ENCODE results near the gene FANCM. TPM values are rescaled to one million over a fixed set of nuclear protein-coding genes. Genes with fewer than 3 reads are reported as not detected.
A peak's percentile ranks its signal among the peaks of the same experiment; 100 is the strongest.

Gene FANCM, protein sequence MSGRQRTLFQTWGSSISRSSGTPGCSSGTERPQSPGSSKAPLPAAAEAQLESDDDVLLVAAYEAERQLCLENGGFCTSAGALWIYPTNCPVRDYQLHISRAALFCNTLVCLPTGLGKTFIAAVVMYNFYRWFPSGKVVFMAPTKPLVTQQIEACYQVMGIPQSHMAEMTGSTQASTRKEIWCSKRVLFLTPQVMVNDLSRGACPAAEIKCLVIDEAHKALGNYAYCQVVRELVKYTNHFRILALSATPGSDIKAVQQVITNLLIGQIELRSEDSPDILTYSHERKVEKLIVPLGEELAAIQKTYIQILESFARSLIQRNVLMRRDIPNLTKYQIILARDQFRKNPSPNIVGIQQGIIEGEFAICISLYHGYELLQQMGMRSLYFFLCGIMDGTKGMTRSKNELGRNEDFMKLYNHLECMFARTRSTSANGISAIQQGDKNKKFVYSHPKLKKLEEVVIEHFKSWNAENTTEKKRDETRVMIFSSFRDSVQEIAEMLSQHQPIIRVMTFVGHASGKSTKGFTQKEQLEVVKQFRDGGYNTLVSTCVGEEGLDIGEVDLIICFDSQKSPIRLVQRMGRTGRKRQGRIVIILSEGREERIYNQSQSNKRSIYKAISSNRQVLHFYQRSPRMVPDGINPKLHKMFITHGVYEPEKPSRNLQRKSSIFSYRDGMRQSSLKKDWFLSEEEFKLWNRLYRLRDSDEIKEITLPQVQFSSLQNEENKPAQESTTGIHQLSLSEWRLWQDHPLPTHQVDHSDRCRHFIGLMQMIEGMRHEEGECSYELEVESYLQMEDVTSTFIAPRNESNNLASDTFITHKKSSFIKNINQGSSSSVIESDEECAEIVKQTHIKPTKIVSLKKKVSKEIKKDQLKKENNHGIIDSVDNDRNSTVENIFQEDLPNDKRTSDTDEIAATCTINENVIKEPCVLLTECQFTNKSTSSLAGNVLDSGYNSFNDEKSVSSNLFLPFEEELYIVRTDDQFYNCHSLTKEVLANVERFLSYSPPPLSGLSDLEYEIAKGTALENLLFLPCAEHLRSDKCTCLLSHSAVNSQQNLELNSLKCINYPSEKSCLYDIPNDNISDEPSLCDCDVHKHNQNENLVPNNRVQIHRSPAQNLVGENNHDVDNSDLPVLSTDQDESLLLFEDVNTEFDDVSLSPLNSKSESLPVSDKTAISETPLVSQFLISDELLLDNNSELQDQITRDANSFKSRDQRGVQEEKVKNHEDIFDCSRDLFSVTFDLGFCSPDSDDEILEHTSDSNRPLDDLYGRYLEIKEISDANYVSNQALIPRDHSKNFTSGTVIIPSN (N-terminal part only)
- total RNA-seq (10 to 100 TPM; 16.4 to 25.2 TPM), polyA plus RNA-seq (ENCODE audit: insufficient read depth, low read depth, low replicate concordance) (9.3 TPM)
- long read RNA-seq, donor 1, partial matches to known transcripts: 7 of 7 reads
- long read RNA-seq, donor 1, other reads (novel, unspliced or antisense): 0 of 7 reads
- long read RNA-seq, donor 2, partial matches to known transcripts: 0 of 1 reads
- long read RNA-seq, donor 2, other reads (novel, unspliced or antisense): 0 of 1 reads

- WGBS, 2 donors: 1% methylated on average over 38 to 46 of the region's 48 CpGs
- DNase-seq: peak; percentile 97
- Histone ChIP-seq H3K27me3 (no peaks in the 10 kb centered on the region), H3K4me1 (peaks cover 20% of the 10 kb centered on the region), H3K36me3 (ENCODE audit: low read depth, missing control alignments) (no peaks in the 10 kb centered on the region), H3K9me3 (no peaks in the 10 kb centered on the region), H3K4me3 (peak within 1 kb of the TSS; percentile 86 to 93), H3K27ac (peak within 1 kb of the TSS; percentile 91 to 93)
- intact Hi-C loops (cut with DNase I; ENCODE audit: low total_unique reads): loop anchor here (10.0 kb wide), 2 partner anchors 119 to 171 kb away; partner anchors contain the start of genes KLHL28, MIS18BP1 and TOGARAM1
- no peak for TF ChIP-seq POLR2A (IDR thresholded peaks at IDR 0.05)
These were observed at the start of gene FANCM for GRCh38 chr14:45135659-45136395. TSS of gene FANCM (plus strand) at chr14:45135930. CDS start at chr14:45136032, 102 bp downstream.

GRCh38 chr14:45089813-45090212 lies 45.9 kb upstream of the FANCM start:
- Histone ChIP-seq H3K27me3 (no peaks in the 10 kb centered on the region), H3K4me3 (no peak overlapping the region), H3K9me3 (no peaks in the 10 kb centered on the region), H3K4me1 (no peaks in the 10 kb centered on the region), H3K27ac (no peak overlapping the region), H3K36me3 (ENCODE audit: low read depth, missing control alignments) (no peaks in the 10 kb centered on the region)
- WGBS, 2 donors: 43 to 44% methylated on average over 1 of the region's 1 CpG
- intact Hi-C loops (cut with DNase I; ENCODE audit: low total_unique reads): no loop called here
- no peak for TF ChIP-seq POLR2A (IDR thresholded peaks at IDR 0.05)
- DNase-seq: no peak

- Histone ChIP-seq H3K9me3 (no peaks in the 10 kb centered on the region), H3K27ac (no peak overlapping the region), H3K4me3 (no peak overlapping the region), H3K27me3 (no peaks in the 10 kb centered on the region), H3K4me1 (no peaks in the 10 kb centered on the region), H3K36me3 (ENCODE audit: low read depth, missing control alignments) (no peaks in the 10 kb centered on the region)
- WGBS, 2 donors: 75 to 77% methylated on average over 2 of the region's 2 CpGs
- intact Hi-C loops (cut with DNase I; ENCODE audit: low total_unique reads): no loop called here
- DNase-seq: no peak
- no peak for TF ChIP-seq CTCF (IDR thresholded peaks at IDR 0.05)
These were observed 44.0 kb upstream of the FANCM start for GRCh38 chr14:45091710-45092109.

GRCh38 chr14:45094275-45094674 lies 41.5 kb upstream of the FANCM start:
- no peak overlapping the region for H3K27ac ChIP-seq
- DNase-seq: no peak
- H3K36me3 ChIP-seq (ENCODE audit: low read depth, missing control alignments): no peaks in the 10 kb centered on the region
- intact Hi-C loops (cut with DNase I; ENCODE audit: low total_unique reads): no loop called here
- no peaks in the 10 kb centered on the region for H3K9me3 ChIP-seq
- TF ChIP-seq CTCF (IDR thresholded peaks at IDR 0.05): no peak
- no peak for TF ChIP-seq POLR2A (IDR thresholded peaks at IDR 0.05)
- no peak overlapping the region for H3K4me3 ChIP-seq
- no peaks in the 10 kb centered on the region for H3K4me1 ChIP-seq
- 91 to 95% methylated on average over 2 of the region's 2 CpGs for whole genome bisulfite sequencing, 2 donors
- H3K27me3 ChIP-seq: no peaks in the 10 kb centered on the region

DNA sequence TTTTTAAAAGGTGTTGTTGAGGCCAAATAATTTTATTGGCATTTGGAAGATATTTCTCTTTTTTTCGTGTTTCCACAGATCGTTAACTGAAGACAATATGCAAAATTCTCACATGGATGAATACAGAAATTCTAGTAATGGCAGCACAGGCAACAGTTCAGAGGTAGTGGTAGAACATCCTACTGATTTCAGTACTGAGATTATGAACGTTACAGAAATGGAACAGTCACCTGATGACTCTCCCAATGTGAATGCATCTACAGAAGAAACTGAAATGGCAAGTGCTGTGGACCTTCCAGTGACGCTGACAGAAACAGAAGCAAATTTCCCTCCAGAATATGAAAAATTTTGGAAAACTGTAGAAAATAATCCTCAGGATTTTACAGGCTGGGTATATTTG lies 40.6 kb upstream of the FANCM start:
- DNase-seq: no peak
- 90% methylated on average over 4 of the region's 4 CpGs for WGBS, 2 donors
- Histone ChIP-seq H3K27me3 (no peaks in the 10 kb centered on the region), H3K4me3 (no peak overlapping the region), H3K4me1 (no peaks in the 10 kb centered on the region), H3K9me3 (no peaks in the 10 kb centered on the region), H3K27ac (no peak overlapping the region), H3K36me3 (ENCODE audit: low read depth, missing control alignments) (no peaks in the 10 kb centered on the region)
- TF ChIP-seq POLR2A (IDR thresholded peaks at IDR 0.05) (no peak), CTCF (IDR thresholded peaks at IDR 0.05) (no peak)
- intact Hi-C loops (cut with DNase I; ENCODE audit: low total_unique reads): no loop called here

All from testis (tissue), 5 donors.